C4-2B (cell line): ENCODE results near the gene LEF1.

Source experiments
- CTCF ChIP-seq: fragments of 450-650 bp; conservative IDR thresholded peaks from 2 replicates; pipeline ENCODE4 v1.5.1; 2017; ENCODE audit warnings: mild to moderate bottlenecking
- ZFX ChIP-seq: fragments of 450-650 bp; IDR thresholded peaks from 2 replicates; pipeline ENCODE4 v1.6.1; 2017

- TF ChIP-seq CTCF (no peak), ZFX (no peak)
Measured at GRCh38 chr4:108141213-108141950, 27.4 kb downstream of the LEF1 start.
